ENCODE measurements around the gene SFXN2.
"Not testable (repeated sequence)": the region's sequence is repeated elsewhere in the genome, so short reads cannot be mapped to it uniquely, and the experiment has no call there.

SFXN2 gene

DNA sequence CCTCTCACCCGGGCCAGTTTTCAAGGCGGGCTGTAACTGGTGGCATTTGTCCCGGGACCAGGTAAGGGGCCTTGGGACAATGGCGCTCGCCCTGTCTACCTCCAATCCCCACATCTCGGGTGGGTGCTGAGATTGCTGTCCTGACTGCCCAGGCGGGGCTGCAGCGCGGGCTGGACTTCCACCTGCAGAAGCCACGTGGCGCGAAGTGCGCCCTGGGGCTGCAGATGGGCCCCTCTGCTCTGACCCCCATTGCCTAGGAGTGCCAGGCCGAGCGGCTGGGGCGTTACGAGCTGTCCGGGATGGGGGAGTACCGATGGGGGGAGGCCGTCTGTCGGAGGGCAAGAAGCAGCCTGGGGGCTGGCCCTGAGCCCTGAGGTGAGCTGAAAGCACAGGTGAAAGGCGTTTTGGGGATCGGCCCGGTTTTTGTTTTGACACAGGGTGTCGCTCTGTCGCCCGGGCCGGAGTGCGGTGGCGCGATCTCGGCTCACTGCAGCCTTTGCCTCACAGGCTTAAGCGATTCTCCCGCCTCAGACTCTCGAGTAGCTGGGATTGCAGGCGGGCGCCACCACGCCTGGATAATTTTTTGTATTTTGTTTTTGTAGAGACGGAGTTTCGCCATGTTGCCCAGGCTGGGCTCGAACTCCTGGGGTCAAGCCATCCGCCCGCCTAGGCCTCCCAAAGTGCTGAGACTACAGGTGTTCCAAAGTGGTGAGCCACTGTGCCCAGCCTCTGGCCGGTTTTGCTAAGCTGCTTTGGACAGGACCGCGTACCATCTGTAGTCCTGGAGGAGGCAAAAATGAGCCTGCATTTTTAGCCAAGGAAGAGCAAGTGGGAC, at the start of gene SFXN2:
Gene SFXN2, plus strand, starts transcription at position 16 of the 835 bp plus-strand sequence. CDS start 12,001 bp downstream, outside the sequence.
- no peak for DNase-seq

- no peak for DNase-seq
Measured at GRCh38 chr10:102665904-102666509, 48.4 kb upstream of the SFXN2 start.

- DNase-seq = not testable (repeated sequence)
Measured at GRCh38 chr10:102667411-102667810, 47.0 kb upstream of the SFXN2 start.

GRCh38 chr10:102668326-102669107, 45.9 kb upstream of the SFXN2 start:
- DNase-seq = no peak

DNA sequence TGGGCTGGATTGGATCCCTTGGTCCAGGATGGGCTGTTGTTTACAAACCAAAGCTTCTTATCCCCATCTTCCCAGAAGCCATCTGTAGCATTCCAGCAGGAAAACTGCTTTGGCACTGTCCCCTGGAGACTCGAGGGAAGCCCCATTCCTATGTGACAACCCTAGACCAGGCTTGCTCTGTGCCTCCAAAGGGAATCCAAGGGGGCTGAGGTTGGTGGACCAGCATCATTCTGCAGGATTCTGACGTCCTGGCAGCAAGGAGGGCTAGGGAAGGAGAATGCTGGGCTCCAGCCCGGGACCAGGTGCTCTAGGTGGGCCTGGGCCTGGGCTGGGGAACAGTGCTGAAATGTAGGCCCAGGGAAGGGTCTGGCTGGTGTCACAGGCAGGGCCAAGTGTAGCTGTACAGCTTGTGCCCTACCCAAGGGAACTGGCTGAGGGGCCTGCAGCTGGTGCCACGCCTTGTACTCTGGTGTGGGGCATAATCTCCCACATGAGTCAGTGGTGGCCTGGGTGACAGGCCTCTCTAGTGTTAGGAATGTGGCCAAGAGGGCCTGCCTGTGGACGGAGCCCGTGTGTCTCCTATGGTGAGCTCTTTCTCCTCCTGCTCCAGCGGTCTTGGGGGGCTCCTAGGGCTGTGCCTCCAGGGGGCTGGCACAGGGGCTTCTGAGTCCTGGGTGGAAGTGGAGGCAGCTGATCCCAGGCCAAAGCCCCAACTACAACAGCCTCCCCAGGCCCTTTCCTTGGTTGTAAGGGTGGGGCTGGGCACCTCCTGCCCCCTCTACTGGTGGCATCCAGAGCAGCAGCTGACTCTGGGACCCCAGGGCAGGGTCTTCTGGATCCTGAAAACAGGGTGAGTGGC, 45.0 kb upstream of the SFXN2 start:
- no peak for DNase-seq

- DNase-seq = no peak
Measured at GRCh38 chr10:102670065-102670670, 44.3 kb upstream of the SFXN2 start.

GRCh38 chr10:102670871-102671434, 43.5 kb upstream of the SFXN2 start:
- DNase-seq = no peak

DNA sequence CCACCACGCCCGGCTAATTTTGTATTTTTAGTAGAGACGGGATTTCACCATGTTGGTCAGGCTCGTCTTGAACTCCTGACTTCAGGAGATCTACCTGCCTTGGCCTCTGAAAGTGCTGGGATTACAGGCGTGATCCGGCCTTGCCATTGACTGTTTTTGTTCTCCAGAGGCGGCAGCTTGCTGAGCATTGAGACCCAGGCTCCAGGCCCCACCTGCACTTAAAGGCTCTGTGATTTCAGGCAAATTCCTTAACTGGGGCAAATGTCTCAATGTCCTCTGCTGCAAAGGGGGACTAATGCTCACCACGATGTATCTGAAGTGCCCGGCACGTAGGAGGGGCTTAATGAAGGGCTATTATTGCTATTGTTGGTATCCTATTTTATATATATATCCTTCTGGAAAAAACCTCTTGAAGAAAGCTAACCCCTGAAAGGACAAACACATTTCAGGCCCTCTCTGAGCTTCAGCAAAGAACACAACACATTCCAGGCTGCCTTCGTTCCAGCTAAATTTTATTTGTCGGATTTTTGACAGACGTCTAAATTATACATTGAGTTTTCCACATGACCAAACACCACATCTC, 41.1 kb upstream of the SFXN2 start:
- no peak for DNase-seq

DNA sequence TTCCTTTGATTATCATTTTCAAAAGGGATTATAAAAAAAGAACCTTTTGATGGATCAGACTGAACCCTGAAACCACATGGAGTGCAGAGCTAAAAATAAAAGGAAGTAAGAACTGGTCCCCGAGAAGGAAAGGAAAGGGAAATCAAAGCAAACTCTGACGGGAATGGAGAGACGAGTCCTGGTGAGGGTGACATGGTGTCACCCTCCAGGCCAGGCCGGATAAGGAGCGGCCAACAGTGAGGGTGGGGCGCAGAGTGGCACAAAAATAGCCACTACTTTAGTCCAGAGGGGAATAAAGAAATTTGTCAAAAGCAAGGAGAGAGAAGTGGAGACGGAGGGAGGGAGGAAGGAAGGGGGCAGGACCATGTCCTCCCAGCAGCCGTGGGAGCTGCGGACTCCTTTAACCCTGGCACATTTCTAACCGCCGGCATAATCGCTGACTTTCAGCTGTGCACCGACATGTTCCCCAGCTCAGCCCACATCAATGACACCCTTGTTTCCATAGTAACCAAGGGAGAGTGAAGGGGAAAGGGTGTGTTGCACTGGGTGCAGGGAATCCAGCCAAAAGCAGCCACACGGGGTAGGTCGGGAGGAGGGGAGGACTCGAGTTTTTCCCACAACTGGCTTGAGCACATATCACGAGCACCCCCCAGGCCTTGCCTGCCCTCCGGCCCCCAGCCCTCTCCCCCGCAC, 40.5 kb upstream of the SFXN2 start:
- DNase-seq = no peak

GRCh38 chr10:102674566-102674965, 39.9 kb upstream of the SFXN2 start:
- no peak for DNase-seq

- no peak for DNase-seq
Measured at GRCh38 chr10:102675011-102675665, 39.3 kb upstream of the SFXN2 start.

DNA sequence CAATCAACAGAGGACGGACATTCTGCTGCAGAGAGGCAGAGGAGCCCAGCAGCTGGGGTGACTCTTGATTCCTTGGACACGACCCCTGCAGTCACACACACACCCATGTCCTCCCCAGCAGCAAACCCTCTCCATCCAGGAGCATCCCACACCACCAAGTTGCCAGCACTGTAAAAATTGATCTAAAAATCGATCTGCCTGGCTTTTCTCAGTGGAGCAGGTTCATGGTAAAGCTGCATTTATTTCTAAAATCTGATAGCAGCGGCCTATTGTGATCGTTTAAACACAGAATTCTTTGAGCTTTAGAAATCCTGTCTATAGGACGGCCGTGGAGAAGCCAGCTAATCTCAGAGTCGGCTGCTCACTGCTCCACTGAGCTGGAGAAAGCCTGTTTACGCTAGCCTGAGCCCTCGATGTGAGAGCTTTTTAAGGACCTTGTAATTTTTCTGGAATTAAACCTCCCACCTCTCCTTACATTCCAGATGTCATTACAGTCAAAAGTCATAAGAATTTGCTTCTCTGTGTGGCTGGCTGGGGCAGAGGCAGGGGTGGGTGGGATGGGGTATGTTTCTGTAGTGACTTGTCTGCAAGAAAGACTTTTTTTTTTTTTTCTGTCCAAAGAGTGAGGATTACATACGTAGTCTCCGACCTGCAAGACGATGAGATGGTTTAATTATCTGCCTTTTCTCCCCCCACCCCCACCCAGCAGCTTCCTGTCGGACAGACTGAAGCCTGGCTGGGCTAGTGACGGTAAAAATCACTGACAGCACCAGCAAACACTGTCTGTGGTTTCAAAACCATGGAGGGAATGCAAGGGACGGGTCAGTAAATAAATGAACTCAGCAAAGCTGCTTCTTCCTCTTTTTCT, 38.5 kb upstream of the SFXN2 start:
- DNase-seq = no peak

- no peak for DNase-seq
Measured at GRCh38 chr10:102676534-102677315, 37.7 kb upstream of the SFXN2 start.

DNA sequence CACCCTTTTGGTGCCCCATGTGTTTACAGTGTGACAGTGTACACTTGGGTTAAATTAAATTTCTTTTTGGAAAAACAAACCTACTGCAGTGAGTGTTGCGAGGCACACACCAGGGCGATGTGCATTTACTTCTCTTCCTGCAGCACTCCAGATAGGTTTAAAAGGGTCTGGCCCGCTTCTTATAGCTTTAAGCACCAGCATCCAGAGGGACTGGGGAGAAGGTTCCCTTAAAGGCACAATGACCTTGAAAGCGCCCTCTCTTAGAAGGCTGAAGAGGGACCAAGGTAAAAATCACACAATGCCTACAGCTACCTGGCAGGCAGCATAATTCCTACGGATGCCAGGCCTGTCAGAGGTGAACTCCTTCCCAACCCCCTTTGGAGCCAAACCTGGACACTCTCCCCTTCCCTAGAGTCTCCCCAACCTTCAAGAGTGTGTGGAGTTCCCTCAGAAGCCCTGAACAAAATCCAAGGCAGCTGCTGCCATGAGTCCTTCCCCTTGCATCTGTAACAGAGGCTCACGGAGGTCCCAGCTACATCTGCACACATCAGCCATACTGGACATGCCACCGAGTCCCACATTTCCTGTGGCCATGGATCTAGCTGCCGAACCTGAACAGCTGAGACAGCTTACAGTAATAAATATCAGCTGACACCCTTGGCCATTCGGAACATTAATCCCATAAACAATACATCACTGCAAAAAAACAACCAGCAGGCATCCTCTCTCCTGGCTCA, 36.9 kb upstream of the SFXN2 start:
- DNase-seq = no peak

DNA sequence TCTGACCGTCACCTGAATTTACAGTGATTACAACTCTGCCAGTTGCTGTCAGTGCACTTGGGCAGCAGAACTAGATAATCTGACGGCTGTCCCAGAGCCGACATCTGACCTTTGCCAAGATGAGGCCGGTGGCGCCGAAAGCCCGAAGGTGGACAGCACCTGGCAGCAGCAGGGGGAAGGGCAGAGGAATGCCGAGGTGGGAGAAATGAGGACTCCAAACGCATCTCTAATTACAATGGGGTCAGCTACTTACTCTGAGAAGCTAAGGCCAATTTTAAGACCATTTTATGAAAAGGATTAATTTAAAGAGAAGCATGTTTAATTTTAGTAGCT, 36.4 kb upstream of the SFXN2 start:
- no peak for DNase-seq

DNA sequence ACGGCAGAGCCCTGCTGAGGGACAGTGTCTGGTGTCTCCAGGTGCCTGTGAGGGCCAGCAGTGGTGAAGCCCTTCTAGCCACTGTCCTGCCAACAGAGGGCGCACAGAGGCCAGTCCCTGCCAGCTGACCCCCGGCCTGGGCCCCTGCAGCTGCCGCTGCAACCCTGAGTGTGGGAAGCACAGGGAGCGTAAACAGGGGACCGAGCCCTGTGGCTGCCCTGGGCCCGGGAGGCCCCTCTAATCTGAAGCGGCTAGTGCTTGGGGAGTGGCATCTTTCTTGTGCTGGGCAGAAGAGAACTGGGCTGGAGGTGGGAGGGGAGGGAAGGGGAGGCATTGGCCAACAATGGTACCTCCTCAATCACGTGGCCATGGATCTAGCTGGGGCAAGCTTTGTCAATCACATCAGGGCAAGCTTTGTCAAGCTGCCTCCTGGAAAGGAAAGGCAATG, 35.6 kb upstream of the SFXN2 start:
- DNase-seq = no peak

DNA sequence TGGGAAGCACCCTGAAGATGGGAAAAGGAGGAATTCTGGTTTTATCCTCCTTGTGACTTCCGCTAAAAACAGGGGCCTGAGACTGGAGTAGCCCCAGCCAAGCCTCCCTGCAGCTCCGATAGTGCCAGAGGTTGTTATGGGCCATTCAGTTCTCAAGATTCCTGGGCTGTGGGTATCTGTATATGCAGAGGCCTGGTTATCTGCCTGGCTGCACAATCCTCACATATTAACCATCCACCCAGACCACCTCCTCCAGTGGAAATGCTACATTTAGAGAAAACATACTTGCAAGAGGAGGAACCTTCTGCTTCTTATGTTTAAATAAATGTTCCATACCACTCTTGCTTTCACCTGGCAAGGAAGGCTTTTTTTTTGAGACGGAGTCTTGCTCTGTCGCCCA, 34.8 kb upstream of the SFXN2 start:
- DNase-seq = no peak

DNA sequence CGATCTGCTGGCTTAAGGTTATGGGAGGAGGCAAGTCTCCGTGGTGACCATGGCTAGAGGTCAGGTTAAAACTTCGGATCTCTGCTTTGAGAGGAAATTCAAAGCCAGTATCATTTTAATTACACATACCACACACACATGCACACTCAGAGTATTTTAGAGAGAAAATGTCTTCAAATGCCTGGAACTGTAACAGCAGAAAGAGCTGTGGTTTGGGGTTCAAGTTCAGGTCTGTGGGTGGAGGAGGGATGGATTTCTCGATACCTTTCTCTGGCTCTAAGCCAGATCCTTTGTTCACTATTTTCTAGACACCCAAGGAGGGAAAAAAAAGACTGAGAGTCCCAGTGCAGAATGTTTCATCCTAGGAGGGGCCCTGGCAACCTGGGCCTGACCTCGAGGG, 32.7 kb upstream of the SFXN2 start:
- no peak for DNase-seq
